SK-N-SH treated with all-trans-retinoic acid at 6 μM for 48 hours (cell line): ENCODE measurements around the gene SEPTIN5.

Experiments
- ATAC-seq: fragments of 200-7000 bp; cut with Tn5 transposase; 3 replicates; pipeline ENCODE4 v1.9.1; 2020; ENCODE audit warnings: mild to moderate bottlenecking, moderate library complexity
- ARNTL ChIP-seq: fragments of 450-650 bp; formaldehyde crosslinking; IDR thresholded peaks from 2 replicates; pipeline ENCODE4 v1.5.0; 2020; ENCODE audit warnings: low read depth, mild to moderate bottlenecking, moderate library complexity, borderline replicate concordance
- CSDC2 ChIP-seq: fragments of 250-450 bp; sonication (Bioruptor Pico); IDR thresholded peaks from 2 replicates; pipeline ENCODE4 v1.5.0; 2020; ENCODE audit warnings: mild to moderate bottlenecking, moderate library complexity
- ESRRG ChIP-seq: fragments of 250-450 bp; sonication (Bioruptor Pico); IDR thresholded peaks from 2 replicates; pipeline ENCODE4 v1.6.1; 2021; ENCODE audit warnings: mild to moderate bottlenecking
- ISL1 ChIP-seq: fragments of 250-450 bp; sonication (Bioruptor Pico); IDR thresholded peaks from 2 replicates; pipeline ENCODE4 v2.1.2; 2022; ENCODE audit warnings: mild to moderate bottlenecking, moderate library complexity
- OSR1 ChIP-seq: fragments of 250-450 bp; sonication (Bioruptor Pico); IDR thresholded peaks from 2 replicates; pipeline ENCODE4 v1.8.0; 2022; ENCODE audit warnings: moderate library complexity, mild to moderate bottlenecking, inconsistent platforms
- PPARA ChIP-seq: fragments of 250-450 bp; sonication (Bioruptor Pico); IDR thresholded peaks from 2 replicates; pipeline ENCODE4 v1.5.0; 2020; ENCODE audit warnings: mild to moderate bottlenecking, borderline replicate concordance
- RARB ChIP-seq: fragments of 250-450 bp; sonication (Bioruptor Pico); IDR thresholded peaks from 2 replicates; pipeline ENCODE4 v1.8.0; 2021; ENCODE audit warnings: mild to moderate bottlenecking, moderate library complexity
- SNAI2 ChIP-seq: fragments of 250-450 bp; sonication (Bioruptor Pico); IDR thresholded peaks from 2 replicates; pipeline ENCODE4 v1.5.0; 2020; ENCODE audit warnings: mild to moderate bottlenecking, moderate library complexity
- TCF4 ChIP-seq: fragments of 250-450 bp; sonication (Bioruptor Pico); IDR thresholded peaks from 2 replicates; pipeline ENCODE4 v1.8.0; 2021; ENCODE audit warnings: mild to moderate bottlenecking, moderate library complexity, borderline replicate concordance
- TOX ChIP-seq: fragments of 250-450 bp; sonication (Bioruptor Pico); IDR thresholded peaks from 2 replicates; pipeline ENCODE4 v1.8.0; 2021; ENCODE audit warnings: mild to moderate bottlenecking, moderate library complexity, borderline replicate concordance
- ZC3H10 ChIP-seq: fragments of 250-450 bp; sonication (Bioruptor Pico); IDR thresholded peaks from 2 replicates; pipeline ENCODE4 v1.5.1; 2021; ENCODE audit warnings: mild to moderate bottlenecking, moderate library complexity
- ZFP3 ChIP-seq: fragments of 250-450 bp; sonication (Bioruptor Pico); IDR thresholded peaks from 2 replicates; pipeline ENCODE4 v1.5.0; 2020; ENCODE audit warnings: mild to moderate bottlenecking, moderate library complexity
- ZFP30 ChIP-seq: fragments of 450-650 bp; formaldehyde crosslinking; IDR thresholded peaks from 2 replicates; pipeline ENCODE4 v1.5.0; 2022; ENCODE audit warnings: mild to moderate bottlenecking, moderate library complexity
- ZNF565 ChIP-seq: fragments of 450-650 bp; formaldehyde crosslinking; conservative IDR thresholded peaks from 2 replicates; pipeline ENCODE4 v1.5.0; 2020; ENCODE audit warnings: low read depth, mild to moderate bottlenecking, moderate library complexity
- ZNF8 ChIP-seq: fragments of 450-650 bp; formaldehyde crosslinking; IDR thresholded peaks from 2 replicates; pipeline ENCODE4 v1.5.0; 2020; ENCODE audit warnings: mild to moderate bottlenecking, moderate library complexity
- TF ChIP-seq, protein P1 (sequence below): fragments of 250-450 bp; sonication (Bioruptor Pico); IDR thresholded peaks from 2 replicates; pipeline ENCODE4 v1.5.0; 2020; ENCODE audit warnings: mild to moderate bottlenecking, moderate library complexity
- TF ChIP-seq, protein P2 (sequence below): fragments of 250-450 bp; sonication (Bioruptor Pico); IDR thresholded peaks from 2 replicates; pipeline ENCODE4 v1.5.1; 2021; ENCODE audit warnings: mild to moderate bottlenecking, moderate library complexity
- TF ChIP-seq, protein P3 (sequence below): fragments of 250-450 bp; sonication (Bioruptor Pico); IDR thresholded peaks from 2 replicates; pipeline ENCODE4 v1.8.0; 2020; ENCODE audit warnings: mild to moderate bottlenecking, moderate library complexity, borderline replicate concordance
- TF ChIP-seq, protein P4 (sequence below): fragments of 250-450 bp; sonication (Bioruptor Pico); IDR thresholded peaks from 2 replicates; pipeline ENCODE4 v1.8.0; 2021; ENCODE audit warnings: low read depth, mild to moderate bottlenecking, moderate library complexity, borderline replicate concordance

SEPTIN5 gene

DNA sequence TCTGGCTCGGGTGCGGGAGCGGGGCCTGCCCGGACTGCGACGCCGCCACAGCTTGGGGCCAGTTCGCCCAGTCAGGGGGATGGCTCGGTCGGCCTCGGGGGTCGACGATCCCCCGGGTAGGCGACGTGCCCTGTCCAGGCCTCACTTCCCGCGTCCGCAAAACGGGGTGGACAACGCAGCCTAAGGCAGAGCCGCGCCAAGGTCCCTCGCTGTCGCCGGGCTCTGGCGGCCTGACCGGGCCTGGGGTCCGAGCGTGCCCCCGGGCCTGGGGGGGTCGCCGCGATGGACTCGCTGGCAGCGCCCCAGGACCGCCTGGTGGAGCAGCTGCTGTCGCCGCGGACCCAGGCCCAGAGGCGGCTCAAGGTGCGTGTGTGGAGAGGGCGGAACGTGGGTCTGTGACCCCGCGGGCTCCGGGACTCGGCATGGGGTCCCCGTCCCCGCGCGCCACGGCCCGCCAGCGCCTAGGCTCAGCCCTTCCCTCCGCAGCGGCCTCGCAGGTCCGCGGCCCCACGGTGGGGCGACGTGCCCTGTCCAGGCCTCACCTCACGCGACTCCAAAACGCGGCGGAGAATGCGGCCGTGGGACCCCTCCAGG, 4.2 kb downstream of the SEPTIN5 start (continued):
- TF ChIP-seq, protein P1, sequence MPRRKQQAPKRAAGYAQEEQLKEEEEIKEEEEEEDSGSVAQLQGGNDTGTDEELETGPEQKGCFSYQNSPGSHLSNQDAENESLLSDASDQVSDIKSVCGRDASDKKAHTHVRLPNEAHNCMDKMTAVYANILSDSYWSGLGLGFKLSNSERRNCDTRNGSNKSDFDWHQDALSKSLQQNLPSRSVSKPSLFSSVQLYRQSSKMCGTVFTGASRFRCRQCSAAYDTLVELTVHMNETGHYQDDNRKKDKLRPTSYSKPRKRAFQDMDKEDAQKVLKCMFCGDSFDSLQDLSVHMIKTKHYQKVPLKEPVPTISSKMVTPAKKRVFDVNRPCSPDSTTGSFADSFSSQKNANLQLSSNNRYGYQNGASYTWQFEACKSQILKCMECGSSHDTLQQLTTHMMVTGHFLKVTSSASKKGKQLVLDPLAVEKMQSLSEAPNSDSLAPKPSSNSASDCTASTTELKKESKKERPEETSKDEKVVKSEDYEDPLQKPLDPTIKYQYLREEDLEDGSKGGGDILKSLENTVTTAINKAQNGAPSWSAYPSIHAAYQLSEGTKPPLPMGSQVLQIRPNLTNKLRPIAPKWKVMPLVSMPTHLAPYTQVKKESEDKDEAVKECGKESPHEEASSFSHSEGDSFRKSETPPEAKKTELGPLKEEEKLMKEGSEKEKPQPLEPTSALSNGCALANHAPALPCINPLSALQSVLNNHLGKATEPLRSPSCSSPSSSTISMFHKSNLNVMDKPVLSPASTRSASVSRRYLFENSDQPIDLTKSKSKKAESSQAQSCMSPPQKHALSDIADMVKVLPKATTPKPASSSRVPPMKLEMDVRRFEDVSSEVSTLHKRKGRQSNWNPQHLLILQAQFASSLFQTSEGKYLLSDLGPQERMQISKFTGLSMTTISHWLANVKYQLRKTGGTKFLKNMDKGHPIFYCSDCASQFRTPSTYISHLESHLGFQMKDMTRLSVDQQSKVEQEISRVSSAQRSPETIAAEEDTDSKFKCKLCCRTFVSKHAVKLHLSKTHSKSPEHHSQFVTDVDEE, result no peak
- no peak for TF ChIP-seq CSDC2 (CRISPR knock-in tag)
- TF ChIP-seq SNAI2, result no peak
- no peak for TF ChIP-seq ZNF565 (CRISPR knock-in tag)
- no peak for TF ChIP-seq ZFP30 (CRISPR knock-in tag)

DNA sequence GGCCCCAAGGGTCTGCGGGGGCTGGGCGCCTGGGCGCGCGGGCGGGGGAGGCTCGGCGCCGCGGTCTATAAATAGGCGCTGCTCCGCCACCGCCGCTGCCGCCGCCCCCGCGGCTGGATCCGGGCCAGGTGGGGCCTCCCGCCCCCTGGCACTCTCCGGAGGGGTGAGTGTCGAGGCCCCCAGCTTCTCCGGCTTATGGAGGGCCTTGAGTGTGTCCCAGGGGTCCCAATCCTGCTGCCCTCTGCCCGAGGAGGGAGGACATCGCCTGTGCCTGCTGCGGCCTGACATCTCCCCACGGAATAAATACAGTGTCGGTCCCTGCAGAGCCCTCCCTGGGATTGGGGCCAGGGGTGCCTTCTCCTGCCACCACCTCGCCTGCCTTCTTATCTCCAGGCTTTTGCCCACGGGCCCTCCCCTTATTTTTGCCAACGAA, 4.8 kb downstream of the SEPTIN5 start:
- no peak for ATAC-seq
- no peak for TF ChIP-seq ZNF8 (CRISPR knock-in tag)
- no peak for TF ChIP-seq ZFP3 (CRISPR knock-in tag)
- no peak for TF ChIP-seq ZNF565 (CRISPR knock-in tag)
- no peak for TF ChIP-seq SNAI2
- TF ChIP-seq TOX (CRISPR knock-in tag), result no peak
- TF ChIP-seq ZFP30 (CRISPR knock-in tag), result no peak
- TF ChIP-seq, protein P2, sequence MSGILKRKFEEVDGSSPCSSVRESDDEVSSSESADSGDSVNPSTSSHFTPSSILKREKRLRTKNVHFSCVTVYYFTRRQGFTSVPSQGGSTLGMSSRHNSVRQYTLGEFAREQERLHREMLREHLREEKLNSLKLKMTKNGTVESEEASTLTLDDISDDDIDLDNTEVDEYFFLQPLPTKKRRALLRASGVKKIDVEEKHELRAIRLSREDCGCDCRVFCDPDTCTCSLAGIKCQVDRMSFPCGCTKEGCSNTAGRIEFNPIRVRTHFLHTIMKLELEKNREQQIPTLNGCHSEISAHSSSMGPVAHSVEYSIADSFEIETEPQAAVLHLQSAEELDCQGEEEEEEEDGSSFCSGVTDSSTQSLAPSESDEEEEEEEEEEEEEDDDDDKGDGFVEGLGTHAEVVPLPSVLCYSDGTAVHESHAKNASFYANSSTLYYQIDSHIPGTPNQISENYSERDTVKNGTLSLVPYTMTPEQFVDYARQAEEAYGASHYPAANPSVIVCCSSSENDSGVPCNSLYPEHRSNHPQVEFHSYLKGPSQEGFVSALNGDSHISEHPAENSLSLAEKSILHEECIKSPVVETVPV (CRISPR knock-in tag), result no peak
- no peak for TF ChIP-seq ARNTL (CRISPR knock-in tag)
- TF ChIP-seq TCF4 (CRISPR knock-in tag), result no peak
- TF ChIP-seq PPARA (CRISPR knock-in tag), result no peak
- no peak for TF ChIP-seq OSR1 (CRISPR knock-in tag)

DNA sequence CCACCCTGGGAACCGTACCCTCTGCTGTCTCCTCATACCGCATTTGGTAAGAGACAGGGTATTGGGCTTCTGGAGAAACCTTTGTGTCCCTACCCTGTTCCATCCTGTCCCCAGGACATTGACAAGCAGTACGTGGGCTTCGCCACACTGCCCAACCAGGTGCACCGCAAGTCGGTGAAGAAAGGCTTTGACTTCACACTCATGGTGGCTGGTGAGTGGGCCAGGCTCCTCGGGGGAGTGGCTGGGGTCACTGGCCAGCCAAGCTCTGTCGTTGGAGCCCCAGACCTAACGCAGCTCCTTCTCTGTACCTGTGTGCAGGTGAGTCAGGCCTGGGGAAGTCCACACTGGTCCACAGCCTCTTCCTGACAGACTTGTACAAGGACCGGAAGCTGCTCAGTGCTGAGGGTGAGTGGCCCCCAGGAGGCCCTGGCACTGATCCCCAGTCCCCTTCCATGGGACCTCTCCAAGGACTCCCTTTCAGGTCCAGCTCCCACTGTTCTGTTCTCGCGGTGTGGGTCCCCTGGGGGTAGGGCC, 5.3 kb downstream of the SEPTIN5 start:
- TF ChIP-seq, protein P3, sequence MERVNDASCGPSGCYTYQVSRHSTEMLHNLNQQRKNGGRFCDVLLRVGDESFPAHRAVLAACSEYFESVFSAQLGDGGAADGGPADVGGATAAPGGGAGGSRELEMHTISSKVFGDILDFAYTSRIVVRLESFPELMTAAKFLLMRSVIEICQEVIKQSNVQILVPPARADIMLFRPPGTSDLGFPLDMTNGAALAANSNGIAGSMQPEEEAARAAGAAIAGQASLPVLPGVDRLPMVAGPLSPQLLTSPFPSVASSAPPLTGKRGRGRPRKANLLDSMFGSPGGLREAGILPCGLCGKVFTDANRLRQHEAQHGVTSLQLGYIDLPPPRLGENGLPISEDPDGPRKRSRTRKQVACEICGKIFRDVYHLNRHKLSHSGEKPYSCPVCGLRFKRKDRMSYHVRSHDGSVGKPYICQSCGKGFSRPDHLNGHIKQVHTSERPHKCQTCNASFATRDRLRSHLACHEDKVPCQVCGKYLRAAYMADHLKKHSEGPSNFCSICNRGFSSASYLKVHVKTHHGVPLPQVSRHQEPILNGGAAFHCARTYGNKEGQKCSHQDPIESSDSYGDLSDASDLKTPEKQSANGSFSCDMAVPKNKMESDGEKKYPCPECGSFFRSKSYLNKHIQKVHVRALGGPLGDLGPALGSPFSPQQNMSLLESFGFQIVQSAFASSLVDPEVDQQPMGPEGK (CRISPR knock-in tag), result no peak
- no peak for TF ChIP-seq ZNF8 (CRISPR knock-in tag)
- no peak for TF ChIP-seq TCF4 (CRISPR knock-in tag)
- no peak for TF ChIP-seq SNAI2
- TF ChIP-seq ISL1 (CRISPR knock-in tag), result no peak
- TF ChIP-seq RARB, result no peak
- TF ChIP-seq ESRRG, result no peak
- no peak for ATAC-seq

DNA sequence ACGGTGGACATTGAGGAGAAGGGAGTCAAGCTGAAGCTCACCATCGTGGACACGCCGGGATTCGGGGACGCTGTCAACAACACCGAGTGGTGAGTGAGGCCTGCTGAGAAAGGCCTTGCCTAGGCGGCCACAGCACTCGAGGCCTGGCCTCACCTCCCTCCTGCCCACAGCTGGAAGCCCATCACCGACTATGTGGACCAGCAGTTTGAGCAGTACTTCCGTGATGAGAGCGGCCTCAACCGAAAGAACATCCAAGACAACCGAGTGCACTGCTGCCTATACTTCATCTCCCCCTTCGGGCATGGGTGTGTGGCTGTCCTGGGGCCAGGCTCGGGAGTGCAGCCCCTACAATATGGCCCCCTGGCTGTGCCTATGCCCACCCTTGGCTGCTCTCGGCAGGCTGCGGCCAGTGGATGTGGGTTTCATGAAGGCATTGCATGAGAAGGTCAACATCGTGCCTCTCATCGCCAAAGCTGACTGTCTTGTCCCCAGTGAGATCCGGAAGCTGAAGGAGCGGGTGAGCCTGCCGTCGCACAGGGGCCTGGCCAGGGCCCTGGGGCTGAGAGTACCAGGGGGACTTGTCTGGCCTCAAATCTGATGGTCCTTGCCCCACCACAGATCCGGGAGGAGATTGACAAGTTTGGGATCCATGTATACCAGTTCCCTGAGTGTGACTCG, 6.0 kb downstream of the SEPTIN5 start:
- ATAC-seq, result no peak
- no peak for TF ChIP-seq ZC3H10 (CRISPR knock-in tag)
- TF ChIP-seq SNAI2, result no peak
- no peak for TF ChIP-seq OSR1 (CRISPR knock-in tag)
- TF ChIP-seq, protein P2 (CRISPR knock-in tag), result no peak
- TF ChIP-seq, protein P4, sequence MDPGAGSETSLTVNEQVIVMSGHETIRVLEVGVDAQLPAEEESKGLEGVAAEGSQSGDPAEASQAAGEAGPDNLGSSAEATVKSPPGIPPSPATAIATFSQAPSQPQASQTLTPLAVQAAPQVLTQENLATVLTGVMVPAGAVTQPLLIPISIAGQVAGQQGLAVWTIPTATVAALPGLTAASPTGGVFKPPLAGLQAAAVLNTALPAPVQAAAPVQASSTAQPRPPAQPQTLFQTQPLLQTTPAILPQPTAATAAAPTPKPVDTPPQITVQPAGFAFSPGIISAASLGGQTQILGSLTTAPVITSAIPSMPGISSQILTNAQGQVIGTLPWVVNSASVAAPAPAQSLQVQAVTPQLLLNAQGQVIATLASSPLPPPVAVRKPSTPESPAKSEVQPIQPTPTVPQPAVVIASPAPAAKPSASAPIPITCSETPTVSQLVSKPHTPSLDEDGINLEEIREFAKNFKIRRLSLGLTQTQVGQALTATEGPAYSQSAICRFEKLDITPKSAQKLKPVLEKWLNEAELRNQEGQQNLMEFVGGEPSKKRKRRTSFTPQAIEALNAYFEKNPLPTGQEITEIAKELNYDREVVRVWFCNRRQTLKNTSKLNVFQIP, result no peak
- TF ChIP-seq ZNF8 (CRISPR knock-in tag), result no peak
- no peak for TF ChIP-seq ISL1 (CRISPR knock-in tag)
- TF ChIP-seq ARNTL (CRISPR knock-in tag), result no peak
